GM19035 (cell line): ENCODE data around the gene ADAMTS15.

Source experiments
- ATAC-seq: cut with Tn5 transposase; IDR thresholded peaks from one replicate; pipeline ENCODE4 v1.9.1; 2021; ENCODE audit not compliant: unreplicated experiment

Gene ADAMTS15

GRCh38 chr11:130457623-130458409 is 9.4 kb downstream of the ADAMTS15 start:
- no peak for ATAC-seq

- no peak for ATAC-seq
Observed at GRCh38 chr11:130458410-130458729, 9.9 kb downstream of the ADAMTS15 start.

GRCh38 chr11:130459521-130459920 is 11.1 kb downstream of the ADAMTS15 start:
- ATAC-seq, result no peak

- no peak for ATAC-seq
Observed at GRCh38 chr11:130462101-130462885, 13.8 kb downstream of the ADAMTS15 start.

DNA sequence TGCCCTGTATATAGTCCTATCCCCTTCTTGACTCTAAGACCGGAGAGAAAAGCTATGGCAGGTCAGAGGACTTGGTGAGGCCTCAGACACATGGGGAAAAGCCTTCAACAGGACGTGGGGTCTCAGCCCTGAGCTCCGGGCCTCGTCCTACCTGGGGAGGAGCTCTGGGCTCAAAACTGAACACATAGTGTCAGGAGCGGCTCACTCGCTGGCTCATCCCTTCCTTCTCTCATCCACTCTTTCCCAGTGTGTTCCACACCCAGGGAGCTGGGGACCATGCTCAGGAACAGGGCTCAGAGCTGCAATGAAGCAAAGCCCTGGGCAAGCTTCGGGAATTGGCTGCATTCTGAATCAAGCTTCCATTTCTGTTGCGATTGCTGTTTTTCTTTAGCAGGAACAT is 14.5 kb downstream of the ADAMTS15 start:
- no peak for ATAC-seq

GRCh38 chr11:130464291-130464812 is 15.9 kb downstream of the ADAMTS15 start:
- ATAC-seq, result no peak

DNA sequence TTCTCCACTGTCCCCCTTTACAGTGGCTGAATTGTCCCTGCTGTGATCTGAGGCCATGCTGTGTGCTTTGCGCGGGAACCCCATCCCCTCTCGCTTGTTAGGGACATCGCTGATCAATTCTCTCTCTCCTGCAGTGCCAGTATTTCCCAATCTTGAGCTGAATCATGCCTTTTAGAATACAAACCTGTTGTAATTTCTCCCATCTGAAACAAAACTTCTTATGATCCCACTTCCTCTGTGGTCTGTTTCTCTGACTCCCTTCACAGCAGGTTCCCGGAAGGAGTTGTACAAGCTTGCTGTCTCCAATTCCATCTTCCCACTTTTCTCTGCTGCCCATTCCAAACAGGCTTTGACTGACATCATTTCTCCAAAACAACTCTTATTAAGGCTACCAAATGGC is 16.8 kb downstream of the ADAMTS15 start:
- ATAC-seq, result no peak

DNA sequence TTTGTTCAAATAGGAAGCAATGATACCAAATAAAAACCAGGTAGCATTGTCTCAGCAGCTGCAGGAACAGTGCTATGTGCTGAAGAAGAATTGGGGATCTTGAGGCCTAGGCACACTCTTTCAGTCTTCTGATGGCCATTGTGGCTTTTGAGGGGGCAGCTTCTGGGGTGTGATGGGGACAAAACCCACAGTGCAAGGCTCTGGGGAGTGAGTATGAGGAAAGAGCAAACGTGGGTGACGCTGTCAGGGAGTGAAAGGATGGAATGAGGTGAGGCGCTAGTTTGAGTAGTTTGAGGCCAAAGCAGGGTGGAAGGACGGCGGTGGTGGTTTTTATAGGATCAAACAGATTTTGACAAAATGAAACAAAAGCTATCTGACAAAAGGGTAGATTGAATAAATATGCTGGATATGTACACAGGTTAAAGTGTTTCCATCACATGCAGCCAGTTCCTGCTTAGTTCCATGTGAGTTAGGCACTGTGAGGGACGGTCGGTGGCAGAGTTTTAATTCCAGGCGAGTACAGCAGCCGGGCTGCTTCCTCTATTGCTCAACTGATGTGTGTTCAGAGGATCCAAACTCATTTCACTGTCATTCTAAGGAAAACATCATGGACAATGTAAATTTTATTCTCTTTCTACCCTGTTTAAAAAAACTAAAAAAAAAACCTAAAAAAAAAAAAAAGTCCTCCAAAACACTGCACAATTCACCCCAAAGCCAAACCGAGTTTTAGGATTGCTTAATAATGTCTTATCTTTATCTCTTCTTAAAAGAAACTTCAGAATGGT is 18.9 kb downstream of the ADAMTS15 start:
- no peak for ATAC-seq

DNA sequence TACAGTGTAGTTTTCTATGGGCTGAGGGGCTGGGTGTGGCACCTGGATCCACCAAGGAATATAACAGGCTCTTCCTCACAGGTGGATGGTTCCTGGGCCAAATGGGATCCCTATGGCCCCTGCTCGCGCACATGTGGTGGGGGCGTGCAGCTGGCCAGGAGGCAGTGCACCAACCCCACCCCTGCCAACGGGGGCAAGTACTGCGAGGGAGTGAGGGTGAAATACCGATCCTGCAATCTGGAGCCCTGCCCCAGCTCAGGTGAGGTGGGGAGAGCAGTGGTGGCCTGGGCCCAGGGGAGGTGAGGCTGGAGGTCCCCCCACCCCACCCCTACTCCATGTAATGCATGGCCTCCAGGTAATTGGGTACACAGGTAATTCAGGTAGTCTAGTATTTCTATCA is 20.7 kb downstream of the ADAMTS15 start:
- no peak for ATAC-seq

DNA sequence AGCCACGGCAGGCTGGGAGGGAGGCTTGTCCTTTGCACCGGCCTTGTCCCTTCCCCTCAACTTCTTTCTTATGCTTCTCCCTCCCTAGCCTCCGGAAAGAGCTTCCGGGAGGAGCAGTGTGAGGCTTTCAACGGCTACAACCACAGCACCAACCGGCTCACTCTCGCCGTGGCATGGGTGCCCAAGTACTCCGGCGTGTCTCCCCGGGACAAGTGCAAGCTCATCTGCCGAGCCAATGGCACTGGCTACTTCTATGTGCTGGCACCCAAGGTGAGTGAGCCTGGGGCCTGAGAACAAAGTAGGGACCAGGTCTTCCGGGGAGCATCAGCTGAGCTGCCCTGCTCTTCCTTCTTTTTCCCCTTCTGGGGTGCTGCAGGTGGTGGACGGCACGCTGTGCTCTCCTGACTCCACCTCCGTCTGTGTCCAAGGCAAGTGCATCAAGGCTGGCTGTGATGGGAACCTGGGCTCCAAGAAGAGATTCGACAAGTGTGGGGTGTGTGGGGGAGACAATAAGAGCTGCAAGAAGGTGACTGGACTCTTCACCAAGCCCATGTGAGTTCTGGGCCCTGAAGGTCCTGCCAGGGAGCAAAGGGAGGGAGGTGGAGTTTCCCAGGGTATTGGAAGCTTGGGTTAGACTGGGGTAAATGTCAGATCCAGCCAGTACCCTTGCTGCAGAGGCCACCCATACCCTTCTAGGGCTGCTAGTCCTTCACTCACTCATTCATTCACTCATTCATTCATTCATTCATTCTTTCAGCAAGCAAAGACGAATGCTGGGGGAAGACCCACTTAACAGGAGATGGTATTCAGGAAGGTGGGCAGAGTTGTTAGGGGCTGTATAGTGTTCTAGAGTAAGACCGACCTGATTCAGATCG is 22.6 kb downstream of the ADAMTS15 start:
- no peak for ATAC-seq

DNA sequence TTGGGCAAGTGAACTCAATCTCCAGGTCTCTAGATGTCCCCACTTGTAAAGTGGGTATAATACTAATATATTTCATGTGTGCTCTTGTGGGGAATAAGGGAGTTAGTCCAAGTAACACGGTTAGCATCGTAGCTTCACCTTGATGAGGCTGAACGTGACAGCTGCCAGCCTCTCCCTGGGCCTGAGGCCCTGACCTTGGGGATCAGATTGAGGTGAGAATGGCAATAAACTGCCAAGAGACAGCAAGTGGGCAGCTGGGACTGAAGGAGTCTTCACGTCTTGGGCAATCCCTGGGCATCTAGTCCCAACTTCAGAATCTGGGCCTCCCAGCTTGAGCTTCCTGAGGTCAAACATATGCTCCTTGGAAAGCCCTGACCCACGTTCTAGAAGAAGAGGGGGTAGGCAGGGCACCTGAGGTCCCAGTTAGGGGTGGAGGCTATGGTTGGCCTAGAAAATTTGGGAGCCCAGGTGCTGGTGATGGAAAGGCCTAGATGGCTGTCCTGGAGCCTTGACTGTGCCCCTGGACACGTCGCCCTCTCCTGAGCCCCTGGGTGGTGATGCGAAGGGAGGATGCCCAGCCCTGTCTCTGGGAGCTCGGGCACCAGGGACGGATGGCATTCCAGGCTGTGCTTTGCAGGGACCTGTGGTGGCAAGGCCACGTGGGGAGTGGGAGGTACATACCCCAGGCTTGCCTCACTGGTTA is 23.4 kb downstream of the ADAMTS15 start:
- ATAC-seq, result no peak

DNA sequence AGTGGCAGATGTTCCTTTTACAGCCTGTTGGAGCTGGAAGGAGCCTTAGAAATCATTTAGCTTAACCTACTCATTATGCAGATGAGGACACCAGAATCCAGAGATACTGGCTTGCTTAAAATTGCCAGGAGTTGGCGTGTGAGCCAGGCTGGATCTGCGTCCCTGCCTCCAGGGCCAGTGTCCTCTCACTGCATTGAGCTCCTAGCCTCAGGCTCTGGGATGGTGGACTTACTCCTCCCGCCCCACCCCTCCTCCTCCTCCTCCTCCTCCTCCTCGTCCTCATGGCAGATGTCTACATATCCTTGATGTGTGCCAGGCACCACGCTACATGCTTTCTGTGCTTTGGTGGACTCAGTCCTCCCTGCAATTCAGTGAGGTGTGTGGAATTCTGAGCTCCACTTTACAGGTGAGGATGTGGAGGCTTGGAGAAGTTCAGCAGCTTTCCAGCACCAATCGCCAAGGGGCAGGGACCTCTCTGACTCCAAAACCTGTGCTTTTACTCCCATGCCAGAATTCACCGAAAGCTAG is 24.1 kb downstream of the ADAMTS15 start:
- ATAC-seq, result no peak

DNA sequence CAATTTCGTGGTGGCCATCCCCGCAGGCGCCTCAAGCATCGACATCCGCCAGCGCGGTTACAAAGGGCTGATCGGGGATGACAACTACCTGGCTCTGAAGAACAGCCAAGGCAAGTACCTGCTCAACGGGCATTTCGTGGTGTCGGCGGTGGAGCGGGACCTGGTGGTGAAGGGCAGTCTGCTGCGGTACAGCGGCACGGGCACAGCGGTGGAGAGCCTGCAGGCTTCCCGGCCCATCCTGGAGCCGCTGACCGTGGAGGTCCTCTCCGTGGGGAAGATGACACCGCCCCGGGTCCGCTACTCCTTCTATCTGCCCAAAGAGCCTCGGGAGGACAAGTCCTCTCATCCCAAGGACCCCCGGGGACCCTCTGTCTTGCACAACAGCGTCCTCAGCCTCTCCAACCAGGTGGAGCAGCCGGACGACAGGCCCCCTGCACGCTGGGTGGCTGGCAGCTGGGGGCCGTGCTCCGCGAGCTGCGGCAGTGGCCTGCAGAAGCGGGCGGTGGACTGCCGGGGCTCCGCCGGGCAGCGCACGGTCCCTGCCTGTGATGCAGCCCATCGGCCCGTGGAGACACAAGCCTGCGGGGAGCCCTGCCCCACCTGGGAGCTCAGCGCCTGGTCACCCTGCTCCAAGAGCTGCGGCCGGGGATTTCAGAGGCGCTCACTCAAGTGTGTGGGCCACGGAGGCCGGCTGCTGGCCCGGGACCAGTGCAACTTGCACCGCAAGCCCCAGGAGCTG is 24.8 kb downstream of the ADAMTS15 start:
- ATAC-seq, result no peak

DNA sequence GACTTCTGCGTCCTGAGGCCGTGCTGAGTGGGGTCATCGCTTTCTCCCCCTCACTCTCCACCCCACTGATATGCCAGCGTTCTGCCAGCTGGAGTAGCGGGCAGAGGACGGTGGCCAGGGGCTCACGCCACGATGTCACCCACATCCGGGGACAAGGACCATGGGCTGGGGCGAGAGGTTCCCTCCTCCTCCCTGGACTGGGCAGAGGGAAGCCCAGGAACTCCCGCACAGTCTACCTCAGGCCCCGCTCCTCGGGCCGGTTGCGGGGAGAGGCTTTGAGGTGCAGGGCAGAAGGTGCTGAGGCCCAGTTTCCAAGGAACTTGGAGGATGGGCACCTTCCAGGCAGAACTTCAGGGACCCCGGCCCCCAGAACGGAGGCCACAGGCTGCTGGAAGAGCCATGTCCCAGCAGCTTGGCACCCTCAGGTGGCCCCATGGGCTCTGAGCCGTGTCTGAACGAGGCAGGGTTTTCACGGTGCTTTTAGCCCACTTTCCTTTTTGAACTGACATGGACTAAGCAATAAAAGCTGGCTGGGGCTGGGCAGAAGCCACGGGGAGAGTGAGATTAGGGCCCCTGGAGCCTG is 25.4 kb downstream of the ADAMTS15 start:
- no peak for ATAC-seq

DNA sequence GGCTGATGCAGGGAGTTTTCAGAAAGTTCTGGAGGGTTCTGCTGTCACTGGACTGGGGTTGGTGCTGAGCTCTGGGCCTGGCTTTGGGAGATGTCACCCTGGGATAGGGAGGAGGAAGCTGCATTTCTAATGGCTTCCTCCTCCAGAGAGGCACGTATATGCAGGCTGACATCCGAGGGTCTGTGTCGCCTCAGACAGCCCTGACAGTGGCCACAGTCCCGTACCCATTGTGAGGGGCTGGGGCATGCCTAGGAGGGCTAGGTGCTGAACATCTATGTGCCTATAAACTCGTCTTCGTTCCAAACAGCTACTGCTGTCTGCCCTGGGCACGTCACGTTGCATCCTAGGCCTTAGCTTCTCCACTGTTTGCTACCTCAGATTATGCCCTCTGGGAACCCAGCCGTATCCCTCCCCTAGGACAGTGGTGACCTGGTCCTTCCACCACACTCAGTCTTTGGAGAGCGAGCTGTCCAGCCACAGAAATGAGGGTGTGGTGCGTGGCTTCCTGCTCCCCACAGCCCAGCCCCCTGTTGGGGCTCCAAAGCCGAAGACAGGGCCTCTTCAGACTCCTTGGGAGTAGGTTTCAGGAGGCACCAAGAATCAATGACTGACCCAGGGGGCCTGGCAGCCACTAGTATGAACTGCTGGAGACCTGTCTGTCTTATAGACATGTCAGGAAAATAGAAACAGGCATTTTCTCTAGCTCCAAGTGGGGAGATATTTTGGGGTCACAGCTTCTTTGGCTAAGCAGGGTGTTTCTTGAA is 26.4 kb downstream of the ADAMTS15 start:
- ATAC-seq, result no peak

DNA sequence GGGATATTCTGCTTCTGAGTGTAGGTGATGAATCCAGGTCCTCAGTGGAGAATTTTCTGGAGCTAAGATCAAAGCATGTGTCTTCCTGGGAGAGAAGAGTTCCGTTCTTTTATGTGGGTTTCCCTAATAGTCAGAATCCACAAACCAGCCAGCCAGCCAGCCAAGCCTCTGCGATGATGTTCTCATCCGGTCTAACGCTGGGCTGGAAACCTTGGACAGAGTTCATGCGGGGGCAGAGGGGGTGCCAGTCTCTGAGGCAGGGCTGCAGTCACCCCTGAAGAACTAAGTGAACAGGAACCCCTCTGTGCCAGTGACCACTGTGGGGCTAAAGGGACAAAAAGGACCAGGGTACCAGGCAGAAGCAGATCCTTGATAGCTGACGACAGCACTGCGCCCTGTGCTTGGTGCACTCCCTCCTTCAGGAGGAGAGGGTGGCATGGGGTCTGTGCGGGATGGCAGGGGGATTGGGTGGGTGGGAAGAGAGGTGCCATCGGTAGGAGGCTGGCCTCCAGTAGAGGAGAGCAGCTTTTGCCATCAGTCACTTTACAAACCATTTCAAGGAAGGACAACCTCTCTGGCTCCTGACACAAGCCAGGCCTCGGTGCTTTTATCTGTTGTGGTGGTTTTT is 27.1 kb downstream of the ADAMTS15 start:
- ATAC-seq, result no peak

DNA sequence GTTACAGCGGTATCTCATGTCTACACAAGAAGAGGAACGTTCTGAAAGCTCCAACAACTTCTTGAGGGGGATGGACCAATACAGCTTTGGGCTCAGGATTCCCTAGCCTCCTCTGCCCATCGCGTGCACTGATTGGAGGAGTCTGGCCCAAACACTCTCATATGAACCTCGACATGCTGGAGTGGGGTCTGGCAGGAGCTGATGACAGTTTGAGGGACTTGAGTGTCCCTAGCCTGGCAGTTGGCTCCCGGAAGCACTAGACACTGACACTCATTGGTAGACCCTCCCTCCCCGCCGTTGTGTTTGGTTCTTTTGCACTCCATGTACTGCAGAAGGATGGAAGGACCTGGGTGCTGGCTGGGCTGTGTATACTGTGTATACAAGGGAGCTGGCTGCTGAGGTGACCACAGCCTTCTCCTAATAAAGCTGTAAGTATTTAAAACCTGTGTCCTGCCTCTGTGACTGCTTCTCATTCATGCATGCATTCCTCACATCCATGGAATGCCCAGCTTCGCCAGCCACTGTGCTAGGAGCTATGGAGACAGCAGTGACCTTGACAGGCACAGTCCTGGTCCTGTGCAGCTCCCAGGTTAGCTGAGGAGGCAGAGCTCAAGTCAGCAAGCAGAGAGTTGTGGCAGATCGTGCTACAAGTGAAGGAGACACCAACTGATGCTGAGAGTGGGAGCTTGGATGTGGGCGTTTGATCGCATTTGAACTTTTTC is 27.9 kb downstream of the ADAMTS15 start:
- ATAC-seq, result no peak
